Skeletal muscle tissue (tissue), 4 donors: Measurements from ENCODE around the gene PACSIN2. TPM values are rescaled to one million over a fixed set of nuclear protein-coding genes. Genes with fewer than 3 reads are reported as not detected.
A peak's percentile ranks its signal among the peaks of the same experiment; 100 is the strongest.

Source experiments
- H3K27ac ChIP-seq: one replicate; pipeline ENCODE4 v1.7.0; 2013; ENCODE audit warnings: mild to moderate bottlenecking, low read depth, low read length, inconsistent platforms
- H3K27me3 ChIP-seq, 3 donors: one replicate each; pipeline ENCODE4 v1.7.0; 2013; ENCODE audit warnings: low read length in 3 of 3; ENCODE audit not compliant: control insufficient read depth in 3 of 3, insufficient read depth in 3 of 3
- H3K36me3 ChIP-seq, 3 donors: one replicate each; pipeline ENCODE4 v1.7.0; 2013; ENCODE audit warnings: low read length in 3 of 3; ENCODE audit not compliant: control insufficient read depth in 3 of 3, insufficient read depth in 3 of 3
- H3K4me1 ChIP-seq, 3 donors: one replicate each; pipeline ENCODE4 v1.7.0; 2013; ENCODE audit warnings: low read length in 3 of 3, mild to moderate bottlenecking in 3 of 3; ENCODE audit not compliant: control insufficient read depth in 3 of 3, insufficient read depth in 3 of 3
- H3K4me3 ChIP-seq, 3 donors: one replicate each; pipeline ENCODE4 v1.7.0; 2013; ENCODE audit warnings: low read length in 3 of 3
- H3K9ac ChIP-seq, 3 donors: one replicate each; pipeline ENCODE4 v1.7.0; 2013; ENCODE audit warnings: low read length in 3 of 3, mild to moderate bottlenecking in 3 of 3, moderate library complexity in 2 of 3, low read depth in 1 of 3
- H3K9me3 ChIP-seq, 3 donors: one replicate each; pipeline ENCODE4 v1.7.0; 2013; ENCODE audit warnings: low read length in 3 of 3; ENCODE audit not compliant: control insufficient read depth in 3 of 3
- total RNA-seq: library from RNA; depleted of rRNA; stranded (reverse); fragments of >200 nt; gene quantifications from one replicate; pipeline ENCODE4 v1.2.3, GENCODE V29; 2014
- donor health status: Osteomylitis.

PACSIN2 gene
- total RNA-seq, 1 donor from 2014 or later, result 20.9 TPM

GRCh38 chr22:42874010-42874409 lies 140.9 kb downstream of the PACSIN2 start:
- H3K4me3 ChIP-seq, result no peak overlapping the region
- peaks cover 17 to 44% (median 37%) of the 10 kb centered on the region in 3 donors for H3K4me1 ChIP-seq
- no peaks in the 10 kb centered on the region for H3K9me3 ChIP-seq
- H3K9ac ChIP-seq, result no peak overlapping the region
- no peak overlapping the region for H3K27ac ChIP-seq
- H3K36me3 ChIP-seq, result peaks cover 53 to 57% (median 56%) of the 10 kb centered on the region in 3 donors
- no peaks in the 10 kb centered on the region for H3K27me3 ChIP-seq

- Histone ChIP-seq H3K27ac (peak overlapping the region; percentile 19), H3K4me1 (peaks cover 23 to 47% (median 41%) of the 10 kb centered on the region in 3 donors), H3K36me3 (peaks cover 47 to 52% (median 50%) of the 10 kb centered on the region in 3 donors)
Measured at GRCh38 chr22:42873356-42873755, 141.6 kb downstream of the PACSIN2 start.

GRCh38 chr22:42872821-42873220 lies 142.1 kb downstream of the PACSIN2 start:
- no peak overlapping the region for H3K27ac ChIP-seq
- H3K27me3 ChIP-seq, result no peaks in the 10 kb centered on the region
- H3K36me3 ChIP-seq, result peaks cover 42 to 48% (median 47%) of the 10 kb centered on the region in 3 donors
- H3K9me3 ChIP-seq, result no peaks in the 10 kb centered on the region
- peaks cover 24 to 44% (median 39%) of the 10 kb centered on the region in 3 donors for H3K4me1 ChIP-seq
- no peak overlapping the region for H3K4me3 ChIP-seq
- H3K9ac ChIP-seq, result peak overlapping the region; percentile 2 to 60 (median 40)

More at GRCh38 chr22:42873356-42873755, 141.6 kb downstream of the PACSIN2 start:
- peak overlapping the region in 2 of 3 donors; percentile 38 to 60 for H3K9ac ChIP-seq
- no peaks in the 10 kb centered on the region for H3K9me3 ChIP-seq
- no peaks in the 10 kb centered on the region for H3K27me3 ChIP-seq
- no peak overlapping the region for H3K4me3 ChIP-seq

DNA sequence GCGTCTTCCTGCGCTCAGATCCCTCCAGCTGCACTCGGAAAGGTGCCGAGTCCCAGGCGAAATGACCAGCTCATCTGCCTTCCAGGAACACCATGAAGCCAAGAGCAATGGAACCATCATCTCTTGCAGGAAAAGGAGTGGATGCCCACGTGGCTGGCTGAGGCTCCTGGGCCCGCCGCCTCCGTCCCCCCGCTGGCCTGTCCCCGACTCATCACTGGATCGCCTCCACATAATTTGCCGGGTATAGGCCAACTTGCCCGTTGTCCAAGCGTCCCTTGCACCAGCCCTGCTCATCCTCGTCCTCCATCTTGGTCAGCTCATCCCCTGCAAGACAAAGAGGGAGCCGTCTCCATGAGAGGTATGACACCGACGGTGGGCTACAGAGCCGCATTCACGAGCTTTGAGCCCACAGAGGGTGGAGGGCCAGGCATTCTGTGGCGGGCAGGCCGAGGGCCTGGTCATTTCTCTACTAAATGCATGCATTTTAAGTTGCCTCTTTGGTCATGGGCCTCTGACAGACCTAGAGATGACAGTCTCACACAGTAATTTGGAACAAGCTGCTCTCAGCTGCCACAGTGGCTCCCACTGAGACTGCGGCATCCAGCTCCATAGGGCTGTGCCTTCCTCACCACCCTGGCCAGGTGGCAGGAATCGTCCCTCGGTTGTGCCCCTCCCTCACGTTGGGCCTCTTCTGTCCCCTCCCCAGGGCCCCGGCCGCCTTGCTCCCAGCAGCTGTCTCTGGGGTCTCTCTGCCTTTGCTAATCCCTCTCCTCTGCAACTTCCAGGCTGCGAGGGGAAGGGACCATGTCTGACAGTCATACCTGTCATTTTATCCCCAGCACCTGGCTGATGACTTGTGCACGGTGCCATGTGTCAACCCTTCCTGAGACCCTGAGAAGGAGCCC lies 143.6 kb downstream of the PACSIN2 start:
- Histone ChIP-seq H3K27ac (no peak overlapping the region), H3K4me3 (no peak overlapping the region), H3K36me3 (peaks cover 32 to 37% (median 35%) of the 10 kb centered on the region in 3 donors), H3K27me3 (no peaks in the 10 kb centered on the region), H3K9me3 (no peaks in the 10 kb centered on the region), H3K9ac (peak overlapping the region in 1 of 3 donors; percentile 20), H3K4me1 (peaks cover 26 to 41% (median 36%) of the 10 kb centered on the region in 3 donors)

DNA sequence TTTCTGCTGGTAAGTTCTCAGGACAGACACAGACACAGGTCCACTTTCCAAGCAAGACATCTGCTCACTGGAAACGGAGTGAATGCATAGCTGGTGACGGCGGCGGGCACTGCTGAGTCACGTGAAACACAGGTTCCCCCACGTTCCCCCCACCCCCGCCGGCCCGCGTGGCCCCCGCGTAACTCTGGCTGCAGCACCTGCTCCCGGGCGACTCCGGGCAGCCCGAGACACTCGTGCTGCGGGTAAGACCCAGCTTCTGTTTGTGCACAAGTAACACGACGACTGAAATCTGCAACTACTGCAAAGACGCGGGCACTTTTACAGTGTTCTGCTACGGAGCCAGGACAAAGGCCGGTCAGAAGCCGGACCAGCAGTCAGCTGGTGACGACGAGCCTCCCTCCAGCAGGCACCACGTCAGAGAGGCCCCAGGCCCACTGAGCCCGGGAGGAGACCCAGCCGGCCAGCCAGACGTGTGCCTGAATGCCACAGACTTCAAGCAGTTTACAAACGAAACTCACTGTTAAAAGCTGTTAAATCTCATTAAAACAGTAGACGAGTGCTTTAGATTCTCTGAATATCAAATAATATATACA lies 145.0 kb downstream of the PACSIN2 start:
- peak overlapping the region in 1 of 3 donors; percentile 33 for H3K9ac ChIP-seq
- H3K36me3 ChIP-seq, result peaks cover 22 to 30% (median 24%) of the 10 kb centered on the region in 3 donors
- H3K4me1 ChIP-seq, result peaks cover 26 to 41% (median 36%) of the 10 kb centered on the region in 3 donors
- no peak overlapping the region for H3K27ac ChIP-seq
- H3K4me3 ChIP-seq, result no peak overlapping the region
- H3K9me3 ChIP-seq, result no peaks in the 10 kb centered on the region
- H3K27me3 ChIP-seq, result no peaks in the 10 kb centered on the region

DNA sequence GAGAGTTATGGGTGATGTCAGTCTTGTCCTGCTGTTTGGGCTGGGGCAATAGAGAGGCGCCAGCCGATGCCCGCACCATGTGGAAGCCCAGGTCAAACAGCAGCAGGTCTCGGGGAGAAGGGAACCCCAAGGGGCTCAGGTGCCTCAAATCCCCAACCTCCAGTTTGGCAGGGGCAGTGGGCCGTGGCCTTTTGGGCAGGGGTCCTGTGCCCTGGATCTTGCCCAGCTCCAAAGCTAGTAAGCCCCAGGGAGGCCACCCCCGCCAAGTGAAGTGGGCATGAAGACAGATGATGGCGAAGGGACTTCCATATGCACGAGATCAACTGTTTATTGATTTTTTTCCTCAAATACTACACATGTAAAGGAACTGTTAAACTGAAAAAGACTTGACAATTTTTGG lies 145.5 kb downstream of the PACSIN2 start:
- peak overlapping the region; percentile 63 for H3K27ac ChIP-seq

DNA sequence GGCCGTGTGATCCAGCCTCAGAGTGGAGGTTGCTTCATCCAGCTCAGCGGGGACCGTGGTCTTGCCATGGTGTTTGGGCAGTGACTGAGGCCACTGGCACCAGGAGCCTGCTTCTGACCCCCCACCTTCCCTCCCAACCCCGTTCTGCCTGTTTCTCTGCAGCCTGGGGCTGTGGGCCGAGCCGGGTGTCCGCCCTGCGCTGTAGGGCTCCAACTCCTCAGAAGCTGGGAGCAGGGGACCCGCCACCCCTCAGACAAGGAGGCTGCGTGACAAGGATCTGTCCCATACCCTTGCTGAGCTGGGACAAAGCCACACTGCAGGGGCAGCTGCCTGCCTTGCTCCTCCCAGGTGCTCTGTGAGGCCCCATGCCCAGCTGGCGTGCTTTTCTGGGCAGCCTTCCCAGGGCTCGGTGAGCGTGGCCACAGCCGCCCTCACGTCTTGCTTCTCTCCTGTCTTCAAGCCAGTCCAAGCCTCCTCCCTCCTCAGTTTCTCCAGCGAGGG lies 146.1 kb downstream of the PACSIN2 start:
- Histone ChIP-seq H3K4me1 (peaks cover 26 to 41% (median 36%) of the 10 kb centered on the region in 3 donors), H3K4me3 (peak overlapping the region in 1 of 3 donors; percentile 14), H3K9me3 (no peaks in the 10 kb centered on the region), H3K36me3 (peaks cover 20 to 23% (median 21%) of the 10 kb centered on the region in 3 donors), H3K9ac (peak overlapping the region in 2 of 3 donors; percentile 45 to 54), H3K27ac (peak overlapping the region; percentile 63), H3K27me3 (no peaks in the 10 kb centered on the region)

More for the DNA sequence above, 145.5 kb downstream of the PACSIN2 start:
- Histone ChIP-seq H3K9ac (peak overlapping the region in 1 of 3 donors; percentile 33), H3K4me1 (peaks cover 26 to 41% (median 36%) of the 10 kb centered on the region in 3 donors), H3K9me3 (no peaks in the 10 kb centered on the region), H3K27me3 (no peaks in the 10 kb centered on the region), H3K36me3 (peaks cover 21 to 28% (median 22%) of the 10 kb centered on the region in 3 donors), H3K4me3 (no peak overlapping the region)

GRCh38 chr22:42866100-42866499 lies 148.8 kb downstream of the PACSIN2 start:
- no peaks in the 10 kb centered on the region for H3K27me3 ChIP-seq
- no peaks in the 10 kb centered on the region for H3K9me3 ChIP-seq
- no peak overlapping the region for H3K9ac ChIP-seq
- peaks cover 6 to 7% (median 7%) of the 10 kb centered on the region in 3 donors for H3K36me3 ChIP-seq
- H3K27ac ChIP-seq, result no peak overlapping the region
- peaks cover 13 to 25% (median 17%) of the 10 kb centered on the region in 3 donors for H3K4me1 ChIP-seq
- H3K4me3 ChIP-seq, result no peak overlapping the region

- no peak overlapping the region for H3K27ac ChIP-seq
- H3K27me3 ChIP-seq, result no peaks in the 10 kb centered on the region
- H3K36me3 ChIP-seq, result peaks cover 1 to 3% (median 3%) of the 10 kb centered on the region in 3 donors
- H3K4me3 ChIP-seq, result no peak overlapping the region
- H3K9me3 ChIP-seq, result no peaks in the 10 kb centered on the region
- peaks cover 18 to 30% (median 22%) of the 10 kb centered on the region in 3 donors for H3K4me1 ChIP-seq
- no peak overlapping the region for H3K9ac ChIP-seq
Measured at GRCh38 chr22:42865536-42865935, 149.4 kb downstream of the PACSIN2 start.
